GM18861 (cell line): Measurements from ENCODE around the gene SHISA8.
A peak's percentile ranks its signal among the peaks of the same experiment; 100 is the strongest.
"Not testable (repeated sequence)": the region's sequence is repeated elsewhere in the genome, so short reads cannot be mapped to it uniquely, and the experiment has no call there.

Experiments used
- ATAC-seq: cut with Tn5 transposase; IDR thresholded peaks from one replicate; pipeline ENCODE4 v1.9.1; 2021; ENCODE audit not compliant: unreplicated experiment

SHISA8 gene

GRCh38 chr22:41915035-41915785 is at the start of gene SHISA8:
Gene SHISA8 (minus strand): TSS chr22:41915074. CDS start chr22:41914667, 407 bp downstream.
- no peak for ATAC-seq

DNA sequence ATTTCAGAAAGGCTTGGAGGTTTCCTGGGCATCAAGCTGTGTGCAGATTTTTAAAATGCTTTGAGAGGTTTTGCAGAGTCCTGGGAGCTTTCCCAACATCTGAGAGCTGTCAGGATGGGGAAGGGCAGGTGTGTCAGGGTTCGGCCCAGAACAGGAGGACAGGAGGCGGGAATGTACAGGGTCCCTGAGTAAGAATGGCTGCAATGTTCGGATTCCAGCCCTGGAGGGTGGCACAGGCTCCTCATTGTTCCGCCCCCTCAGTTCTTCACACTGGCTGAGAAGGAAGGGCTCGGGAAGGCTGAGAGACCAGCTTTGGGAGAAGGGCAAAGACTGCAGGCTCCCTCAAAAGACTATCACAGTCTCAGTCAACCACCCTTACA is 49.2 kb upstream of the SHISA8 start:
- ATAC-seq: no peak

- ATAC-seq: no peak
Observed at GRCh38 chr22:41963453-41964111, 48.7 kb upstream of the SHISA8 start.

- ATAC-seq: no peak
Observed at GRCh38 chr22:41957941-41958556, 43.2 kb upstream of the SHISA8 start.

GRCh38 chr22:41952713-41953112 is 37.8 kb upstream of the SHISA8 start:
- no peak for ATAC-seq

- ATAC-seq: no peak
Observed at GRCh38 chr22:41951898-41952474, 37.1 kb upstream of the SHISA8 start, which contains the start of gene SMIM45. Gene SMIM45 (plus strand): TSS chr22:41952150.

DNA sequence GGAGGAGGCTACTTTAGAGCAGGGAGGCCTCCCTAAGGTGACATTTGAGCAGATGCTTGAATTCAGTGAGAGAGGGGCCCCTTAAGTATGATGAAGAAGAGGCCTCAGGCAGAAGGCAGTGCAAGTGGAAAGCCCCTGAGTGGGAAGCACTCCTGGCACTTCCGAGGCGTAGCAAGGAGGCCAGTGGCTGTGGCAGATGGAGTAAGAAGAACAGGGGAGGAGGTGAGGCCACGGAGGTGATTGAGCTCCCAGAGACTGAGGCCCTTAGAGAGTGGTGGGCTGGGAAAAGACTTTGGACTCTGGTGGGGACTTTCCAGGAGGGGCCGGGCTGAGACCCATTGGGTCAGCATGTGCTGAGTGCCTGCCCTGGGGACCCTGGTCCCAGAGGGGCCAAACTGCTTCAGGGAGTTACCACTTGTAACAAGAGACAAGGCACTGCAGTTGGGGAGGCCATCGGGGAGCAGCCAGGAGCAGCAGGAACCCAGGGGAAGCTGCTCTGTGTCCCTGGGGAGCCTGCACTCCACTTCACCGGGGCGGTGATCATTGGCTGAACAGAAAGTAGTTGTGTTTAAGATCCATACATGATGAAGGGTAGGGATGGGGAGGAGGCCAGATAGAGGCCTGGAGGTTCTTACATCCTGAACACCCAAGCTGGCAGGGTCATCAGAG is 34.6 kb upstream of the SHISA8 start:
- no peak for ATAC-seq

DNA sequence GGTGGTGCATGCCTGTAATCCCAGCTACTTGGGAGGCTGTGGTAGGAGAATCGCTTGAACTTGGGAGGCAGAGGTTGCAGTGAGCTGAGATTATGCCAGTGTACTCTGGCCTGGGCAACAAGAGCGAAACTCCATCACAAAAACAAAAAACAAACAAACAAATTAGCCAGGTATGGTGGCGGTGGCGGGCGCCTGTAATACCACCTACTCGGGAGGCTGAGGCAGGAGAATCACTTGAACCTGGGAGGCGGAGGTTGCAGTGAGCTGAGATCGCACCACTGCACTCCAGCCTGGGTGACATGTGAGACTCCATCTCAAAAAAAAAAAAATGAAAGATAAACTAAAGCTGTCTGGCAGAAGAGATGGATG is 34.0 kb upstream of the SHISA8 start:
- ATAC-seq: not testable (repeated sequence)

DNA sequence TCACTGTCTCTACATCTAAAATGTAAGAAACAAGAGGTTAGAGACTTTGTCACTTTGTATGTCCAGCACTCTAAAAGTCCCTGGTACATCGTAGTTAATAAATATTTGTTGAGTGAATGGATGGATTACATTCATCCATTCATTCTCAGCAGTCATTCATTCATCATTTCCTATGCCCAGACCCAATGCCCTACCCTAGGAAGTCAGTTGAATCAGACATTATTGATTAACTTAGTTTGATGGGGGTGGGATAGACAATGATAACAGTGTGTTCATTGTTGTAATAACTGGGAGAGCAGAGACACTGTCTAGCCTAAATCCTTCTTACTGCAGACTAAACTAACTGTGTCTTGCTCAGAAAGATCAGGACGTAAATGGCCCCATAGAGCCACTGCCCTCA is 33.3 kb upstream of the SHISA8 start:
- ATAC-seq: no peak

- no peak for ATAC-seq
Observed at GRCh38 chr22:41947424-41948080, 32.7 kb upstream of the SHISA8 start.

DNA sequence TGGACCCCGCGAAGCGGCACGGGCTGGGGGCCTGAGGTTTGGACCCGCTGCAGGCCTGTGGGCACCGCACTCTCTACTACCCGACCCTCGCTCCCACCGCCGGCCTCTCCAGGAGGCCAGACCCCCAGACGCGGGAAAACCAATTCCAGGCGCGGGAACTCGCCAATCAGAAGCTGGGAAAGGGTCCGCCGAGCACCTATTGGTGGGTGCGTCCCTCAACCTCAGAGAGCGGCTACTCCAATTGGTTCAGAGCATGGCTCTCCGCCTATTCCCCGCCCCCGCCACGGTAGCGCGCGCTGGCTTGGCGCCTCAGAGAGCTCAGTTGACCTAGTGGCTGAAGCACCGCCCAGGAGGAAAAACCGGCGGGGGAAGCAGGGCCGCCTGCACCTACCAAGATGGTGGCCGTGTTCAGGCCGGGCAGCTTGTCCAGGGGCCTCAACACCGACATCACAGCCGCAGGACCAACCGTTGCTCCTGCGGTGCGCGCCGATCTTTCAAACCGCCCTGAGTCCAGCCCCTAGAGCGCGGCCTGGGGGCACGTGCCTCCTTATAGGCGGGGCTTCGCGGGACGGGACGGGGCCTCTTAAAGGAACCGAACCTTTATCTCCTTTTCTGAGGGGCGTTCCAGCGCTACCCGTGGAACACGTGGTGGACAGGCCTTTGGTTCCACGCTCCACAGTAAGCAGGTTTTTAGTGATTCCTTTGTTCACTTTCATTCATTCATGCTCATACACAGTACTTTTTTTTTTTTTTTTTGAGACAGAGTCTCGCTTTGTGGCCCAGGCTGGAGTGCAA is 32.0 kb upstream of the SHISA8 start, which contains the start of gene CENPM:
Gene CENPM, minus strand, starts transcription at position 524 of the 795 bp plus-strand sequence. Its CDS starts 76 bp downstream, at position 448.
- peak; percentile 39 for ATAC-seq

DNA sequence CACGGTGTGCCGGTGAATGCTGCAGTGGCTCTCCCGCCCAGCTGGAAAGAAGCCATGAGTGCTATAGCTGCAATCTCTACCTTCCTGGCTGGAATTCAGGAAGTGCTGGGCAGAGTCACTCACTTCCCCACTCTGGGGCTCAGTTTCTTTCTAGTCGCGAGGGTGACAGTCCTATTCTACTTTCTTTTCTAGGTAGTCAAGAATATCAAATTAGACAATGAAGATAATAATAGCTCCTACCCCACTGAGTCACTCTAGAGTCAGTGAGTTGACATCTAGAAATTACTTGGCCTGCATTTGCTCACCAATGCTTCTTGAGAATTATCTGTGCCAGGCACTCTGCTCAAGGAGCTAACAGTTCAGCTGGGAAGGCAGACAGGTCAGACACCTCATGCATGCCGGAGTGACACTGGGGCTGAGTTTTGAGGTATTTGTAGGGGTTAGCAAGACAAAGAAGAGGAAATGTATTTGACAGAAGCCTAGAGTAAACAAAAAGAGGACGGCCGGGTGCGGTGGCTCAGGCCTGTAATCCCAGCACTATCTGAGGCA is 28.9 kb upstream of the SHISA8 start:
- no peak for ATAC-seq

DNA sequence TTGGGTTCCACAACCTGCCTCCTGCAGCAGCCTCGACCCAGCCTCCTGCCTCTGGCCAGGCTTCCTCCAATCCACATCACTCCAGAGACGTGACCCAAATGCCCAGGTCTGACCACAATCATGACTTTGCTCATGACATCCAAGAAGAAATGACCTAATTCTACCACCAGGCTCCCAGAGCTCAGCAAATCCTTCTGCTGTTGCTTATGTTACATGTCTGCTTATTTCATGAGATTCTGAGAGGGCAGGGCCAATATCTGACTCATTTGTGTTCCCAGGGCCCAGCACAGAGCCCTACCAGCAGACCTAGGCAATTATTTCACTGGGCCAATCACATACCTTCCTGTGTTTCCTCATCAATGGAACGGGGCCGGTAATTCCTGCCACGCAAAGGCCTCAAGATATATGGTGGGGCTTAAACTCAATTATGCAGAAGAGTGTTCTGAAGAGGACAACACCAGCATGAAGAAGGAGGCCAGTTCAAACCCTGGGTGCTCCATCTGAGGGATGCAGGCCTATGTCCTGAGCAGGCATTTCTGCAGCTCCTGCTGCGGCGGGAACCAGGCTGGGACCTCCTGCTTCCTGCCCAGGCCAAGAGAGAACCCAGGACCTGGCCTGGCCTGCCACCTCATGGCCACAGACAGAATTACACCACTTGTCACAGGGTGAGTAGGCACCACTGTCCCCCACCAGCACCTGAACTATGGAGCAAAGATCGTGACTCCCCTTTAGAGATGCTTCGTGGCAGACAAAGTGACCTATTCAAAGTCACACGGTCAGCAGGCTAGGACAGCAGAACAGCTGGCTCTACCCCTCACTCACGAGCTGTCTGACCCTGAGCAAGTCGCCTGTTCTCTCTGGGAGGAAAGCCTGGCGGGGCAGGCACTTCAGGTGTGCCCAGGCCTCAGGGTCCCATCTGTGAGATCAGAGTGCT is 26.2 kb upstream of the SHISA8 start:
- peak; percentile 26 for ATAC-seq

DNA sequence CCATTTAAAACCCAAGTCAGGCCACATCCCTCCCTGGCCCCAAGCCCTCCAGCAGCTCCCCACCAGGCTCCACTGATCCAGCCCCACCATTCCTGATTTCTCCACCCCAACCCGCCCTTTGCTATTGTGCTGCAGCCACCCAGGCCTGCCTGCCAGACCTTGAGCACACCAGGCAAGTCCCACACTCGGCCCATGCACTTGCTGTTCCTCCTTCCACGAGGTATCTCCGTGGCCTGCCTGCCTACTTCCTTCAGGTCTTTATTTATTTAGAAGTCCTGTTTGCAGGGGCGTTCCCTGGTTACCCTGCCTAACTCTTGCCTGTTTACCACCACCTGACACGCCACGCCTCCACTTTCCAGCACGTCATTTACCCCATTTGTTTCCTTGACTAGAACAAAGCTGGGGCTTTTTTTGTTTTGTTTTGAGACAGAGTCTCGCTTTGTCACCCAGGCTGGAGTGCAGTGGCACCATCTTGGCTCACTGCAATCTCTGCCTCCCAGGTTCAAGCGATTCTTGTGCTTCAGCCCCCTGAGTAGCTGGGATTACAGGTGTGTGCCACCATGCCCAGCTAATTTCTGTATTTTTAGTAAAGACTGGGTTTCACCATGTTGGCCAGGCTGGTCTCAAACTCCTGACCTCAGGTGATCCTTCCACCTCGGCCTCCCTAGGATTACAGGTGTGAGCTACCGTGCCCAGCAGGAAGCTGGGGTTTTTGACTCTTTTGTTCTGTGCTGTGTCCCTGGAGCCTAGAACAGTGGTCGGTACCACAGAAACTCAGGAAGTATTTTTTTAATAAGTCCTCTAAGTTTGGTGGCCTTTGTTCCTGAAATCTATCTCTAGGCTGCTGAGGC is 25.3 kb upstream of the SHISA8 start:
- ATAC-seq: peak; percentile 37

DNA sequence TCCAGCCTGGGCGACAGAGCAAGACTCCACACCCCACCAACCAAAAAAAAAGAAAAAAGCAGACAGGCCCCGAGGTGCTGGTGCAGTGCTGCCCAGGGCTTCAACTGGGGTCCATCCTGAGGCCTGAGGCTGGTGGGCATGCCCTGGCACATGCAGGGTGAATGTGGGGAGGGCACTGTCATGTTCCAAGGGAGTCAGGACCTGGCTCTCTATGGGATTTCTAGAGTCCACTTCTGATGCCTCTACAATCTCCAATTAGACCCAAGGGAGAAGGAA is 22.0 kb upstream of the SHISA8 start:
- no peak for ATAC-seq

DNA sequence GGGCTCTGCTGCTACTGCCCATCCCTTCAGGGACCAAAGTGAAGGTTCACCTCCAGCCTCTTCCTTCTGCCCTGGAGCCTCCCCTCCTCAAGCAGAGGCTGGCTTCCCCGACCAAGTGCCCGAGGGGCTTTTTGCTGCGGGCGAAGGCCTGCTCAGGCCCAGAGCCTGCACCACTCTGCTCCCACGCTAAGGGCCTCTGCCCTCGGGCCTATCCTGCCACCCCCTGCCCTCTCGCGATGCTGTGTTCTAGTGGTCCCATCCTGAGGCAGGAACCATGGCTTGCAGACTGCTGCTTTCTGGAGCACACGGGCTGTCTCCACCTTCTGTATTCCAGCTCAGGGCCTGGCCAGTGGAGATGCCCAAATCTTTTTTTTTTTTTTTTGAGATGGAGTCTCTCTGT is 20.6 kb upstream of the SHISA8 start:
- ATAC-seq: no peak

- ATAC-seq: no peak
Observed at GRCh38 chr22:41935015-41935351, 20.1 kb upstream of the SHISA8 start.
